Nephron (organoid): Measurements from ENCODE around the gene ZSWIM1.
A peak's percentile ranks its signal among the peaks of the same experiment; 100 is the strongest.

ENCODE experiments used
- H3K27ac Mint-ChIP-seq, 3 experiments: 2 replicates each; pipeline ENCODE4 v1.8.0; 2020; ENCODE audit warnings: mixed read lengths in 3 of 3, mild to moderate bottlenecking in 2 of 3, moderate library complexity in 1 of 3
- H3K27me3 Mint-ChIP-seq: 2 replicates; pipeline ENCODE4 v1.8.0; 2021; ENCODE audit warnings: low read depth, mild to moderate bottlenecking, moderate library complexity, mixed read lengths
- H3K36me3 Mint-ChIP-seq: 2 replicates; pipeline ENCODE4 v1.8.0; 2020; ENCODE audit warnings: low read depth, mixed read lengths
- H3K4me1 Mint-ChIP-seq: 2 replicates; pipeline ENCODE4 v1.8.0; 2020; ENCODE audit warnings: mixed read lengths
- H3K4me3 Mint-ChIP-seq, 3 experiments: 2 replicates each; pipeline ENCODE4 v1.8.0; 2020; ENCODE audit warnings: mild to moderate bottlenecking in 3 of 3, mixed read lengths in 3 of 3, moderate library complexity in 2 of 3
- H3K9me3 Mint-ChIP-seq: 2 replicates; pipeline ENCODE4 v1.8.0; 2020; ENCODE audit warnings: mixed read lengths
- TF ChIP-seq, protein P1 (sequence below), 3 experiments: fragments of 200-600 bp; sonication (generic); IDR thresholded peaks; one replicate each; pipeline ENCODE4 v1.5.0; 2021; ENCODE audit warnings: antibody characterized with exemption in 3 of 3; ENCODE audit not compliant: unreplicated experiment in 3 of 3

The ZSWIM1 gene

DNA sequence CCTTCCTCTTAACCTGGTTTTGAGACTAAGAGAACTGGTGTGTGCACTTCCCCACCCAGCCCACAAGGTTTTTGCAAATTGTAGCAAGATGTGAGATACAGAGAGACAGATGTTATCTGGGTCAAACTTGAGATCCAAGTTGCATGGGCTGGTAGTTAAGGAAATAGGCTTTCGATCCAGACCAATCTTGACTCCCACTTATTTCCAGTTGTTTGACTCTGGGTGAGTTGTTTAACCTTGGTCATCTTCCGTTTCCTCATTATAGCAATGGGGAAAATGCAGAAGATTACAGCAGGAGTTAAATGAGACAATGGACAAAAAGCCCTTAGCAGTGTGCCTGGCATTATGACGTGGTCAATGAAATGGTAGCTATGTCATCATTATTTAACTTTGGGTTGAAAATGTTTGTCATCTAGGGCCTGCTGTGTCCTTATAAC lies 45.7 kb upstream of the ZSWIM1 start:
- TF ChIP-seq, protein P1, sequence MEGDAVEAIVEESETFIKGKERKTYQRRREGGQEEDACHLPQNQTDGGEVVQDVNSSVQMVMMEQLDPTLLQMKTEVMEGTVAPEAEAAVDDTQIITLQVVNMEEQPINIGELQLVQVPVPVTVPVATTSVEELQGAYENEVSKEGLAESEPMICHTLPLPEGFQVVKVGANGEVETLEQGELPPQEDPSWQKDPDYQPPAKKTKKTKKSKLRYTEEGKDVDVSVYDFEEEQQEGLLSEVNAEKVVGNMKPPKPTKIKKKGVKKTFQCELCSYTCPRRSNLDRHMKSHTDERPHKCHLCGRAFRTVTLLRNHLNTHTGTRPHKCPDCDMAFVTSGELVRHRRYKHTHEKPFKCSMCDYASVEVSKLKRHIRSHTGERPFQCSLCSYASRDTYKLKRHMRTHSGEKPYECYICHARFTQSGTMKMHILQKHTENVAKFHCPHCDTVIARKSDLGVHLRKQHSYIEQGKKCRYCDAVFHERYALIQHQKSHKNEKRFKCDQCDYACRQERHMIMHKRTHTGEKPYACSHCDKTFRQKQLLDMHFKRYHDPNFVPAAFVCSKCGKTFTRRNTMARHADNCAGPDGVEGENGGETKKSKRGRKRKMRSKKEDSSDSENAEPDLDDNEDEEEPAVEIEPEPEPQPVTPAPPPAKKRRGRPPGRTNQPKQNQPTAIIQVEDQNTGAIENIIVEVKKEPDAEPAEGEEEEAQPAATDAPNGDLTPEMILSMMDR (IDR thresholded peaks at IDR 0.05; ENCODE audit: unreplicated experiment in 3 of 3): no peak

GRCh38 chr20:45835825-45836224 lies 45.2 kb upstream of the ZSWIM1 start:
- peaks cover 6% of the 10 kb centered on the region for H3K36me3 Mint-ChIP-seq
- peak overlapping the region in 2 of 3 experiments; percentile 35 to 63 for H3K27ac Mint-ChIP-seq
- H3K27me3 Mint-ChIP-seq: no peaks in the 10 kb centered on the region

More for the DNA sequence above, 45.7 kb upstream of the ZSWIM1 start:
- Mint-ChIP-seq H3K27me3 (no peaks in the 10 kb centered on the region), H3K36me3 (peaks cover 6% of the 10 kb centered on the region), H3K4me1 (peaks cover 35% of the 10 kb centered on the region), H3K27ac (peak overlapping the region in 1 of 3 experiments; percentile 63), H3K9me3 (no peaks in the 10 kb centered on the region), H3K4me3 (peak overlapping the region; percentile 86 to 88 (median 86))

DNA sequence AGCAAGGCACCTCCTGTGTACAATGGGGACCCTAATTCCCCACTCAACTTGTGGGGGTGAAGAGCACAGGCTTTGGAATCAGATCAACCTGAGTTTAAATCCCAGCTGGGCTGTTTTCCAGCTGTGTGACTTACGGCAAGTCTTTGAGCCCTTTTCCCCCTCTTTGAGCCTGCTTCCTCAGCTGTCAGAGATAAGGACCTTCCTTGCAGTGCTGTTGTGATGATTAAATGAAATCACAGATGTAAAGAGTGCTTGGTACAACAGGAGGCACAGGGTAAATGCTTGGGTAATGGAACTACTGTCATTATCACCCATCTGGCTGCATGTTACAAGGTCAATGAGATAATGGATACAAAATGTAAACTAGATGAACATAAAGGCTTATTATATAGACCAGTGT lies 44.2 kb upstream of the ZSWIM1 start:
- Mint-ChIP-seq H3K9me3 (no peaks in the 10 kb centered on the region), H3K4me1 (peaks cover 32% of the 10 kb centered on the region), H3K36me3 (peaks cover 11% of the 10 kb centered on the region), H3K4me3 (peak overlapping the region; percentile 10 to 75 (median 32)), H3K27me3 (no peaks in the 10 kb centered on the region), H3K27ac (peak overlapping the region in 2 of 3 experiments; percentile 21 to 22)
- TF ChIP-seq, protein P1 (IDR thresholded peaks at IDR 0.05; ENCODE audit: unreplicated experiment in 3 of 3): no peak

More at GRCh38 chr20:45835825-45836224, 45.2 kb upstream of the ZSWIM1 start:
- peaks cover 32% of the 10 kb centered on the region for H3K4me1 Mint-ChIP-seq
- TF ChIP-seq, protein P1 (IDR thresholded peaks at IDR 0.05; ENCODE audit: unreplicated experiment in 3 of 3): no peak
- no peaks in the 10 kb centered on the region for H3K9me3 Mint-ChIP-seq
- H3K4me3 Mint-ChIP-seq: peak overlapping the region; percentile 86 to 88 (median 86)

DNA sequence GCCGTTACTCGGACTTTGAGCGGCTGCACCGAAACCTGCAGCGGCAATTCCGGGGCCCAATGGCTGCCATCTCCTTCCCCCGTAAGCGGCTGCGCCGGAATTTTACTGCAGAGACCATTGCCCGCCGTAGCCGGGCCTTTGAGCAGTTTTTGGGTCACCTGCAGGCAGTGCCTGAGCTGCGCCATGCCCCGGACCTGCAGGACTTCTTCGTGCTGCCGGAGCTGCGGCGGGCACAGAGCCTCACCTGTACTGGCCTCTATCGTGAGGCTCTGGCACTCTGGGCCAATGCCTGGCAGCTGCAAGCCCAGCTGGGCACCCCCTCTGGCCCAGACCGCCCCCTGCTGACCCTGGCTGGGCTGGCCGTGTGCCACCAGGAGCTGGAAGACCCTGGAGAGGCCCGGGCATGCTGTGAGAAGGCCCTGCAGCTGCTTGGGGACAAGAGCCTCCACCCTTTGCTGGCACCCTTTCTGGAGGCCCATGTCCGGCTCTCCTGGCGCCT lies 40.3 kb upstream of the ZSWIM1 start:
- Mint-ChIP-seq H3K36me3 (peaks cover 35% of the 10 kb centered on the region), H3K9me3 (no peaks in the 10 kb centered on the region), H3K27ac (no peak overlapping the region), H3K4me3 (no peak overlapping the region), H3K4me1 (peaks cover 25% of the 10 kb centered on the region), H3K27me3 (no peaks in the 10 kb centered on the region)
- TF ChIP-seq, protein P1 (IDR thresholded peaks at IDR 0.05; ENCODE audit: unreplicated experiment in 3 of 3): no peak

DNA sequence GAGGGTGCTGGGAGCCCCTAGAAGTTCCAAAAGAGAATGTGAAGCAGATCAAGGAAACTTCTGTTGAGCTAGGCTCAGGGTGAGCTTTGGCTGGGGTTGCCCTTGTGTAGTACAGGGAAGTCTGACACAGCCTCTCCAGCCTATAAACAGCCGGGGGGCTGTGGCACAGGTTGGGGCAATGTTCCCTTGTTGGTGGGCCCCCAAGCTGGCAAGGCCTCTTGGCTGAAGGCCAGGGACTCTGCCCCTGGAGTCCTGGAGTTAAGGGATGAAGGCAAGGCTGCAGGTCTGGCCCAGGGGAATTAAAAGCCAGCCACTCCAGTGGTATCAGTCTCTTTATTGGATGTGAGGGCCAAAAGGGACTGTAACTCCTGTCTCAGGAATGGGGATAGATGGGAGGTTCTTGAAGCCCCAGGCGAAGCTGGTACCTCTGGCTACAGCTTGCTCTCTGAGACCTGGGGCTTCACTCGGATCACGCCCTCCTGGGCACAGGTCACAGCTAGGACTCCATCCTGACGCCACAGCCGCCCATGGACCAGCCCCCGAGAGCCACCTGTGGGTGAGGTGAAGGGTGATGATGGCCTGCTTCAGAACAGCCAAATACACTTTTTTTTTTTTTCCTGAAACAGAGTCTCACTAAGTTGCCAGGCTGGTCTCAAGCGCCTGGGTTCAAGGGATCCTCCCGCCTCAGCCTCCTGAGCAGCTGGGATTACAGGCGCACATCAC lies 39.5 kb upstream of the ZSWIM1 start:
- H3K36me3 Mint-ChIP-seq: peaks cover 42% of the 10 kb centered on the region
- H3K9me3 Mint-ChIP-seq: no peaks in the 10 kb centered on the region
- H3K4me3 Mint-ChIP-seq: no peak overlapping the region
- TF ChIP-seq, protein P1 (IDR thresholded peaks at IDR 0.05; ENCODE audit: unreplicated experiment in 3 of 3): no peak
- peak overlapping the region in 1 of 3 experiments; percentile 61 for H3K27ac Mint-ChIP-seq
- H3K27me3 Mint-ChIP-seq: no peaks in the 10 kb centered on the region
- H3K4me1 Mint-ChIP-seq: peaks cover 20% of the 10 kb centered on the region
